HCT116 (cell line): Measurements from ENCODE around the gene HUWE1. TPM values are rescaled to one million over a fixed set of nuclear protein-coding genes. Genes with fewer than 3 reads are reported as not detected.

ENCODE experiments used
- ATAC-seq: fragments of 200-7000 bp; cut with Tn5 transposase; 2 replicates; pipeline ENCODE4 v1.9.1; 2020; ENCODE audit warnings: mild to moderate bottlenecking, moderate library complexity
- BruUV-seq: library from RNA; stranded (reverse); fragments of 400-500 nt; replicated peaks from 2 replicates; lab custom pipeline; 2021; lab: Mats Ljungman, UMichigan
- CTCF ChIA-PET: fragments of 300-600 bp; sonication (Branson Sonifier 250); formaldehyde crosslinking; loops from one replicate; lab custom pipeline; 2021; ENCODE audit warnings: antibody characterized with exemption; lab: Charles Lee
- POLR2A ChIA-PET: fragments of 300-600, 350-600 bp; sonication (Branson Sonifier 250); formaldehyde crosslinking; loops from one replicate; lab custom pipeline; 2021; ENCODE audit warnings: antibody characterized with exemption; lab: Charles Lee
- RAD21 ChIA-PET, 2 experiments: fragments of 300-600 bp; sonication (Branson Sonifier 250); formaldehyde crosslinking; loops; one replicate each; lab custom pipeline; 2023; ENCODE audit warnings: low total read pairs in 2 of 2; ENCODE audit not compliant: uncharacterized antibody in 2 of 2, unreplicated experiment in 2 of 2, low non-redundant PET in 1 of 2; lab: Charles Lee
- DNase-seq: peaks from one replicate; pipeline ENCODE4 v3.0.0-alpha.2; 2010; ENCODE audit warnings: low read depth, low spot score
- H2AFZ ChIP-seq: fragments of 200-600 bp; shearing (Covaris generic), sonication (generic); 2 replicates; pipeline ENCODE4 v1.6.1; 2017; ENCODE audit warnings: low read depth, mixed run types, mixed read lengths, antibody characterized with exemption, low read length; ENCODE audit not compliant: poor library complexity, severe bottlenecking
- H3K27ac ChIP-seq: 2 replicates; pipeline ENCODE4 v1.5.1; 2012; ENCODE audit warnings: low read depth, low read length
- H3K27me3 ChIP-seq: fragments of 200-600 bp; sonication (generic); 2 replicates; pipeline ENCODE4 v1.6.1; 2016; ENCODE audit warnings: mixed run types, low read length, mixed read lengths; ENCODE audit not compliant: insufficient read depth
- H3K36me3 ChIP-seq, 2 experiments: fragments of 200-500 bp in 1 of 2; fragments of 200-600 bp in 1 of 2; sonication (Bioruptor generic) in 1 of 2; sonication (generic) in 1 of 2; 2 replicates each; pipeline versions ENCODE4 v1.5.1 to v1.6.1; 2014 to 2016; ENCODE audit warnings: low read length in 2 of 2, inconsistent platforms in 1 of 2, mixed read lengths in 1 of 2, mixed run types in 1 of 2; ENCODE audit not compliant: insufficient read depth in 2 of 2, control insufficient read depth in 1 of 2
- H3K4me1 ChIP-seq, 2 experiments: fragments of 200-600 bp in 1 of 2; sonication (generic) in 1 of 2; 2 replicates each; pipeline versions ENCODE4 v1.5.1 to v1.6.1; 2012 to 2017; ENCODE audit warnings: low read length in 2 of 2, inconsistent platforms in 1 of 2, mild to moderate bottlenecking in 1 of 2, mixed read lengths in 1 of 2, mixed run types in 1 of 2, moderate library complexity in 1 of 2; ENCODE audit not compliant: insufficient read depth in 2 of 2, control insufficient read depth in 1 of 2
- H3K4me2 ChIP-seq: fragments of 200-600 bp; sonication (generic); 2 replicates; pipeline ENCODE4 v1.6.1; 2017; ENCODE audit warnings: mixed run types, low read length, mixed read lengths
- H3K4me3 ChIP-seq, 2 experiments: fragments of 200-600 bp in 1 of 2; sonication (generic) in 1 of 2; replicated peaks in 1 of 2; 2 replicates each; pipeline ENCODE4 v1.5.1; 2011 to 2016; ENCODE audit warnings: low read length in 2 of 2, control low read depth in 1 of 2, low read depth in 1 of 2, mild to moderate bottlenecking in 1 of 2, mixed read lengths in 1 of 2, mixed run types in 1 of 2
- H3K79me2 ChIP-seq: fragments of 200-600 bp; sonication (generic); 2 replicates; pipeline ENCODE4 v1.6.1; 2017; ENCODE audit warnings: mild to moderate bottlenecking, mixed run types, low read length, moderate library complexity, mixed read lengths; ENCODE audit not compliant: insufficient read depth
- H3K9ac ChIP-seq: fragments of 200-600 bp; sonication (generic); 2 replicates; pipeline ENCODE4 v1.6.1; 2016; ENCODE audit warnings: low read length, mixed read lengths
- H3K9me2 ChIP-seq: fragments of 200-600 bp; sonication (generic), shearing (Covaris generic); 2 replicates; pipeline ENCODE4 v1.6.1; 2017; ENCODE audit warnings: mixed run types, mild to moderate bottlenecking, moderate library complexity; ENCODE audit not compliant: insufficient read depth
- H3K9me3 ChIP-seq, 2 experiments: fragments of 200-500 bp in 1 of 2; fragments of 200-600 bp in 1 of 2; sonication (Bioruptor generic) in 1 of 2; sonication (generic) in 1 of 2; 2 replicates each; pipeline ENCODE4 v1.6.1; 2014 to 2017; ENCODE audit warnings: low read length in 2 of 2, mixed read lengths in 2 of 2, inconsistent platforms in 1 of 2, low read depth in 1 of 2, mild to moderate bottlenecking in 1 of 2, mixed run types in 1 of 2, moderate library complexity in 1 of 2; ENCODE audit not compliant: control insufficient read depth in 1 of 2, insufficient read depth in 1 of 2
- H4K20me1 ChIP-seq: fragments of 200-600 bp; sonication (generic), shearing (Covaris generic); 2 replicates; pipeline ENCODE4 v1.6.1; 2017; ENCODE audit warnings: mixed run types, mild to moderate bottlenecking, moderate library complexity; ENCODE audit not compliant: insufficient read depth
- CEBPB ChIP-seq: IDR thresholded peaks from 2 replicates; pipeline ENCODE4 v1.6.1; 2012; ENCODE audit warnings: low read depth
- ELF1 ChIP-seq: IDR thresholded peaks from 2 replicates; pipeline ENCODE4 v1.6.1; 2012; ENCODE audit warnings: low read depth, borderline replicate concordance
- EZH2 ChIP-seq: fragments of 200-600 bp; sonication (generic); IDR thresholded peaks from 2 replicates; pipeline ENCODE4 v1.6.1; 2017; ENCODE audit warnings: antibody characterized with exemption, mixed run types
- POLR2A ChIP-seq: IDR thresholded peaks from 2 replicates; pipeline ENCODE4 v1.7.0; 2011; ENCODE audit warnings: borderline replicate concordance; ENCODE audit not compliant: insufficient read depth, insufficient read length; ENCODE audit errors: extremely low read depth
- REST ChIP-seq: IDR thresholded peaks from 2 replicates; pipeline ENCODE4 v1.6.1; 2012; ENCODE audit warnings: low read depth
- SIN3A ChIP-seq: IDR thresholded peaks from 2 replicates; pipeline ENCODE4 v1.6.1; 2012; ENCODE audit warnings: low read depth
- SP1 ChIP-seq: IDR thresholded peaks from 2 replicates; pipeline ENCODE4 v1.6.1; 2012; ENCODE audit warnings: low read depth
- TCF7L2 ChIP-seq: IDR thresholded peaks from 2 replicates; pipeline ENCODE4 v1.7.0; 2011; ENCODE audit warnings: borderline replicate concordance, inconsistent platforms; ENCODE audit not compliant: insufficient read depth, insufficient read length; ENCODE audit errors: extremely low read depth
- YY1 ChIP-seq: IDR thresholded peaks from 2 replicates; pipeline ENCODE4 v1.6.1; 2011; ENCODE audit warnings: low read length, low read depth, moderate library complexity, mild to moderate bottlenecking; ENCODE audit not compliant: insufficient replicate concordance; ENCODE audit errors: extremely low read depth
- ZNF274 ChIP-seq: fragments of 200-500 bp; sonication (Bioruptor generic); IDR thresholded peaks from 2 replicates; pipeline ENCODE4 v1.6.1; 2014; ENCODE audit warnings: mild to moderate bottlenecking, low read depth, low read length, inconsistent platforms
- intact Hi-C: fragments of 100-400 bp; cut with micrococcal nuclease; formaldehyde crosslinking; loops from 2 replicates; pipeline ENCODE4 v1.10.0; 2022
- total RNA-seq: library from RNA; stranded (reverse); gene quantifications from one replicate; pipeline ENCODE4 v1.2.1, GENCODE V29; 2021; ENCODE audit not compliant: unreplicated experiment
- TF ChIP-seq, protein P1 (sequence below): IDR thresholded peaks from 2 replicates; pipeline ENCODE4 v1.6.1; 2012
- TF ChIP-seq, protein P2 (sequence below): IDR thresholded peaks from 2 replicates; pipeline ENCODE4 v1.6.1; 2011; ENCODE audit warnings: mild to moderate bottlenecking, low read length, moderate library complexity; ENCODE audit not compliant: insufficient replicate concordance; ENCODE audit errors: extremely low read depth

Gene HUWE1
- total RNA-seq, 1 experiment from 2014 or later: 197 TPM

- peaks cover 99% of the 10 kb centered on the region for H3K79me2 ChIP-seq
- H3K27me3 ChIP-seq: no peaks in the 10 kb centered on the region
- ChIA-PET POLR2A (no interaction called here), RAD21 (no interaction called here), CTCF (no interaction called here)
- H3K36me3 ChIP-seq: no peaks in the 10 kb centered on the region; a peak in 1 of 4 replicates
- no TSS peak for BruUV-seq
- no peak overlapping the region for H2AFZ ChIP-seq
- no peak overlapping the region for H3K4me2 ChIP-seq
- no peak for DNase-seq
- no peak overlapping the region for H3K4me3 ChIP-seq
- no peak overlapping the region for H3K27ac ChIP-seq
- H4K20me1 ChIP-seq: peaks cover 12% of the 10 kb centered on the region; the same call in 1 of the 2 replicates
- no peaks in the 10 kb centered on the region for H3K9me2 ChIP-seq
- TF ChIP-seq TCF7L2 (no peak), ELF1 (no peak), SP1 (no peak), SIN3A (no peak)
- TF ChIP-seq, protein P1, sequence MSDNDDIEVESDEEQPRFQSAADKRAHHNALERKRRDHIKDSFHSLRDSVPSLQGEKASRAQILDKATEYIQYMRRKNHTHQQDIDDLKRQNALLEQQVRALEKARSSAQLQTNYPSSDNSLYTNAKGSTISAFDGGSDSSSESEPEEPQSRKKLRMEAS: no peak
- TF ChIP-seq, protein P2, sequence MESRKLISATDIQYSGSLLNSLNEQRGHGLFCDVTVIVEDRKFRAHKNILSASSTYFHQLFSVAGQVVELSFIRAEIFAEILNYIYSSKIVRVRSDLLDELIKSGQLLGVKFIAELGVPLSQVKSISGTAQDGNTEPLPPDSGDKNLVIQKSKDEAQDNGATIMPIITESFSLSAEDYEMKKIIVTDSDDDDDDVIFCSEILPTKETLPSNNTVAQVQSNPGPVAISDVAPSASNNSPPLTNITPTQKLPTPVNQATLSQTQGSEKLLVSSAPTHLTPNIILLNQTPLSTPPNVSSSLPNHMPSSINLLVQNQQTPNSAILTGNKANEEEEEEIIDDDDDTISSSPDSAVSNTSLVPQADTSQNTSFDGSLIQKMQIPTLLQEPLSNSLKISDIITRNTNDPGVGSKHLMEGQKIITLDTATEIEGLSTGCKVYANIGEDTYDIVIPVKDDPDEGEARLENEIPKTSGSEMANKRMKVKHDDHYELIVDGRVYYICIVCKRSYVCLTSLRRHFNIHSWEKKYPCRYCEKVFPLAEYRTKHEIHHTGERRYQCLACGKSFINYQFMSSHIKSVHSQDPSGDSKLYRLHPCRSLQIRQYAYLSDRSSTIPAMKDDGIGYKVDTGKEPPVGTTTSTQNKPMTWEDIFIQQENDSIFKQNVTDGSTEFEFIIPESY: no peak
- TF ChIP-seq, all 23 proteins: peak for 0
- no peak for ATAC-seq
- intact Hi-C loops: no loop called here
- Histone ChIP-seq H3K9me3 (no peaks in the 10 kb centered on the region), H3K4me1 (no peaks in the 10 kb centered on the region), H3K9ac (no peak overlapping the region)
These were observed 27.5 kb downstream of the HUWE1 start for GRCh38 chrX:53659039-53659438.

DNA sequence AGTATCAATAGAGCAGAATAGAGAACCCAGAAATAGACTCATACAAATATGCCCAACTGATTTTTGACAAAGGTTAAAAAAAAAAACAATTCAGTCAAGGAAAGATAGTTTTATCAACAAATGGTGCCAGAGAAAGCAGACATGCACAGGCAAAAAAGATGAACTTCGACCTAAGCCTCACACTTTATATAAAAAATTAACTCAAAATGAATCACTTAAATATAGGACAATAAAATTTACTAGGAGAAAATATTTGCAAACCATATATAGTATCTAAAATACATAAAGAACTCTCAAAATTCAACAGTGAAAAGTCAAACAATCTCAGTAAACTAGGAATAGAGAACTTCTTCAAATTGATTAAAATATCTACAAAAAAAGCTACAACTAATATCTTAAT lies 29.7 kb downstream of the HUWE1 start:
- Histone ChIP-seq H3K4me3 (no peak overlapping the region), H3K9ac (no peak overlapping the region), H3K4me1 (no peaks in the 10 kb centered on the region), H3K79me2 (peaks cover 99% of the 10 kb centered on the region), H3K36me3 (peaks cover 2 to 9% of the 10 kb centered on the region in 2 experiments; a peak in 1 of 4 replicates), H3K27me3 (no peaks in the 10 kb centered on the region), H3K27ac (no peak overlapping the region), H4K20me1 (peaks cover 8% of the 10 kb centered on the region; the same call in 1 of the 2 replicates), H3K4me2 (no peak overlapping the region), H3K9me3 (no peaks in the 10 kb centered on the region), H3K9me2 (no peaks in the 10 kb centered on the region), H2AFZ (no peak overlapping the region)
- ChIA-PET RAD21 (no interaction called here), CTCF (no interaction called here), POLR2A (interaction anchor here (1.1 kb wide), 1 partner anchor 26 kb away, joined by 3 read pairs; no protein-coding TSS in a partner anchor)
- ATAC-seq (no peak), DNase-seq (no peak)
- intact Hi-C loops: no loop called here
- BruUV-seq: no TSS peak
- TF ChIP-seq ZNF274 (no peak), POLR2A (no peak), CEBPB (no peak), YY1 (no peak), REST (no peak), EZH2 (no peak), TCF7L2 (no peak)
- TF ChIP-seq, protein P2: no peak
